CD4-positive, alpha-beta T cell (primary cell): ENCODE results near the gene DNAAF1. TPM values are rescaled to one million over a fixed set of nuclear protein-coding genes. Genes with fewer than 3 reads are reported as not detected.

Experiments used
- ATAC-seq: fragments of 200-7000 bp; cut with Tn5 transposase; one replicate; pipeline ENCODE4 v1.10.0; 2022; ENCODE audit warnings: mild to moderate bottlenecking; ENCODE audit not compliant: poor library complexity
- CTCF ChIA-PET: fragments of 350-600 bp; sonication (Branson Sonifier 250); formaldehyde crosslinking; loops from one replicate; lab custom pipeline; 2021; ENCODE audit warnings: antibody characterized with exemption, inconsistent platforms; lab: Charles Lee
- POLR2A ChIA-PET: fragments of 350-600 bp; sonication (Branson Sonifier 250); formaldehyde crosslinking; loops from one replicate; lab custom pipeline; 2021; ENCODE audit warnings: antibody characterized with exemption, inconsistent platforms; lab: Charles Lee
- DNase-seq, 14 experiments: peaks; one replicate each; pipeline ENCODE4 v3.0.0-alpha.2; 2013 to 2020; ENCODE audit warnings: mixed read lengths in 2 of 14
- H3K27ac ChIP-seq, 2 donors: one replicate each; pipeline versions ENCODE4 v1.5.1 to v1.7.0; 2013; ENCODE audit warnings: low read length in 2 of 2, low read depth in 1 of 2, mild to moderate bottlenecking in 1 of 2
- H3K27me3 ChIP-seq, 2 experiments: 1 replicate in 1 of 2; 2 replicates in 1 of 2; pipeline versions ENCODE4 v1.6.1 to v1.7.0; 2013; ENCODE audit warnings: low read length in 2 of 2, control low read depth in 1 of 2, mild to moderate bottlenecking in 1 of 2, moderate library complexity in 1 of 2; ENCODE audit not compliant: insufficient read depth in 2 of 2, control insufficient read depth in 1 of 2
- H3K36me3 ChIP-seq: one replicate; pipeline ENCODE4 v1.6.1; 2013; ENCODE audit warnings: low read length, control low read depth; ENCODE audit not compliant: insufficient read depth
- H3K4me1 ChIP-seq: one replicate; pipeline ENCODE4 v1.6.1; 2013; ENCODE audit warnings: low read length, control low read depth; ENCODE audit not compliant: insufficient read depth
- H3K4me3 ChIP-seq: one replicate; pipeline ENCODE4 v1.5.1; 2013; ENCODE audit warnings: mild to moderate bottlenecking, low read length, moderate library complexity
- H3K9me3 ChIP-seq, 2 experiments: 1 replicate in 1 of 2; 2 replicates in 1 of 2; pipeline versions ENCODE4 v1.6.1 to v1.7.0; 2013; ENCODE audit warnings: low read length in 2 of 2, mild to moderate bottlenecking in 2 of 2, control low read depth in 1 of 2, moderate library complexity in 1 of 2; ENCODE audit not compliant: control insufficient read depth in 1 of 2, insufficient read depth in 1 of 2
- H3K27ac Mint-ChIP-seq: one replicate; pipeline ENCODE4 v1.8.0; 2020; ENCODE audit warnings: mixed read lengths
- H3K27me3 Mint-ChIP-seq: one replicate; pipeline ENCODE4 v1.8.0; 2021; ENCODE audit warnings: mixed read lengths
- H3K36me3 Mint-ChIP-seq: one replicate; pipeline ENCODE4 v1.8.0; 2021; ENCODE audit warnings: low read depth, mixed read lengths
- H3K4me1 Mint-ChIP-seq: one replicate; pipeline ENCODE4 v1.8.0; 2021; ENCODE audit warnings: low read depth, mixed read lengths
- H3K4me3 Mint-ChIP-seq: one replicate; pipeline ENCODE4 v1.8.0; 2020; ENCODE audit warnings: mild to moderate bottlenecking, mixed read lengths
- H3K9me3 Mint-ChIP-seq: one replicate; pipeline ENCODE4 v1.8.0; 2020; ENCODE audit warnings: mixed read lengths
- CTCF ChIP-seq: fragments of 200-600 bp; IDR thresholded peaks from one replicate; pipeline ENCODE4 v1.8.0; 2022; ENCODE audit warnings: antibody characterized with exemption, mild to moderate bottlenecking
- intact Hi-C, 2 experiments: fragments of 100-400 bp; cut with DNase I in 1 of 2; cut with micrococcal nuclease in 1 of 2; formaldehyde crosslinking; loops; one replicate each; pipeline versions ENCODE4 v1.15.1 to v1.9.0; 2023 to 2025; cut with DNase I, micrococcal nuclease
- total RNA-seq, 174 experiments: library from RNA in 2 of 174; stranded (reverse) in 2 of 174; gene quantifications; one replicate each; pipeline ENCODE4 v1.2.3 and lab custom pipeline; 2021 to 2026

Gene DNAAF1
- total RNA-seq, 2 experiments from 2014 or later: not detected

GRCh38 chr16:84177741-84178073 is 32.6 kb downstream of the DNAAF1 start:
- Mint-ChIP-seq H3K4me1 (peaks cover 6% of the 10 kb centered on the region), H3K27ac (no peak overlapping the region), H3K9me3 (no peaks in the 10 kb centered on the region), H3K27me3 (no peaks in the 10 kb centered on the region), H3K36me3 (peaks cover 25% of the 10 kb centered on the region), H3K4me3 (no peak overlapping the region)
- ChIA-PET CTCF (interaction anchor here (1.6 kb wide), 1 partner anchor 9 kb away, joined by 7 read pairs; the partner anchor contains the start of gene TAF1C), POLR2A (no interaction called here)
- no peaks in the 10 kb centered on the region for H3K9me3 ChIP-seq
- H3K4me1 ChIP-seq: no peaks in the 10 kb centered on the region
- DNase-seq: no peak
- peaks cover 41% of the 10 kb centered on the region for H3K36me3 ChIP-seq
- no peak overlapping the region for H3K27ac ChIP-seq
- no peak for ATAC-seq
- no peaks in the 10 kb centered on the region for H3K27me3 ChIP-seq
- intact Hi-C loops: loop anchor here in 1 of 2 experiments (10.0 kb wide), 1 partner anchor 253 kb away; no protein-coding TSS in a partner anchor
- no peak overlapping the region for H3K4me3 ChIP-seq
- no peak for TF ChIP-seq CTCF

- DNase-seq (no peak), ATAC-seq (no peak)
- H3K4me1 ChIP-seq: no peaks in the 10 kb centered on the region
- H3K9me3 Mint-ChIP-seq: no peaks in the 10 kb centered on the region
- H3K9me3 ChIP-seq: no peaks in the 10 kb centered on the region
- peaks cover 46% of the 10 kb centered on the region for H3K36me3 ChIP-seq
- H3K27ac ChIP-seq: no peak overlapping the region
- H3K4me3 ChIP-seq: no peak overlapping the region
- ChIA-PET CTCF (interaction anchor here (1.6 kb wide), 1 partner anchor 9 kb away, joined by 7 read pairs; the partner anchor contains the start of gene TAF1C), POLR2A (no interaction called here)
- H3K27me3 Mint-ChIP-seq: no peaks in the 10 kb centered on the region
- intact Hi-C loops: loop anchor here in 1 of 2 experiments (10.0 kb wide), 1 partner anchor 253 kb away; no protein-coding TSS in a partner anchor
- peaks cover 6% of the 10 kb centered on the region for H3K4me1 Mint-ChIP-seq
- H3K36me3 Mint-ChIP-seq: peaks cover 28% of the 10 kb centered on the region
- H3K27me3 ChIP-seq: no peaks in the 10 kb centered on the region
- no peak overlapping the region for H3K27ac Mint-ChIP-seq
- TF ChIP-seq CTCF: no peak
- H3K4me3 Mint-ChIP-seq: no peak overlapping the region
Observed at GRCh38 chr16:84178146-84178765, 33.1 kb downstream of the DNAAF1 start.

- H3K27me3 ChIP-seq: no peaks in the 10 kb centered on the region
- H3K36me3 ChIP-seq: peaks cover 54% of the 10 kb centered on the region
- POLR2A ChIA-PET: no interaction called here
- no peak overlapping the region for H3K27ac Mint-ChIP-seq
- H3K36me3 Mint-ChIP-seq: peaks cover 35% of the 10 kb centered on the region
- no peaks in the 10 kb centered on the region for H3K4me1 ChIP-seq
- no peak overlapping the region for H3K4me3 ChIP-seq
- H3K9me3 Mint-ChIP-seq: no peaks in the 10 kb centered on the region
- ATAC-seq (no peak), DNase-seq (no peak)
- TF ChIP-seq CTCF: no peak
- H3K9me3 ChIP-seq: no peaks in the 10 kb centered on the region
- H3K4me1 Mint-ChIP-seq: peaks cover 6% of the 10 kb centered on the region
- no peak overlapping the region for H3K4me3 Mint-ChIP-seq
- CTCF ChIA-PET: no interaction called here
- H3K27ac ChIP-seq: no peak overlapping the region
- intact Hi-C loops: loop anchor here in 1 of 2 experiments (10.0 kb wide), 1 partner anchor 254 kb away; no protein-coding TSS in a partner anchor
- H3K27me3 Mint-ChIP-seq: no peaks in the 10 kb centered on the region
Observed at GRCh38 chr16:84178892-84179611, 33.9 kb downstream of the DNAAF1 start.
